Panc1 (cell line): ENCODE measurements around the gene OR2V2. TPM values are rescaled to one million over a fixed set of nuclear protein-coding genes. Genes with fewer than 3 reads are reported as not detected.

Experiments used
- ATAC-seq: fragments of 200-7000 bp; cut with Tn5 transposase; 2 replicates; pipeline ENCODE4 v1.9.1; 2020; ENCODE audit warnings: mild to moderate bottlenecking, moderate library complexity
- BruUV-seq: library from RNA; stranded (reverse); fragments of 400-500 nt; replicated peaks from 2 replicates; lab custom pipeline; 2021; lab: Mats Ljungman, UMichigan
- CTCF ChIA-PET: fragments of 300-600 bp; sonication (Branson Sonifier 250); formaldehyde crosslinking; loops from one replicate; lab custom pipeline; 2022; ENCODE audit warnings: antibody characterized with exemption; lab: Charles Lee
- POLR2A ChIA-PET: fragments of 300-600 bp; sonication (Branson Sonifier 250); formaldehyde crosslinking; loops from one replicate; lab custom pipeline; 2022; ENCODE audit warnings: antibody characterized with exemption; lab: Charles Lee
- DNase-seq: peaks from one replicate; pipeline ENCODE4 v3.0.0-alpha.2; 2010; ENCODE audit warnings: low read depth, low spot score
- H3K27ac ChIP-seq: 2 replicates; pipeline ENCODE4 v1.5.1; 2011; ENCODE audit warnings: mild to moderate bottlenecking, low read length, inconsistent platforms
- H3K27me3 ChIP-seq: fragments of 200-500 bp; sonication (Bioruptor generic); 2 replicates; pipeline ENCODE4 v1.6.0; 2014; ENCODE audit warnings: low read length, inconsistent platforms; ENCODE audit not compliant: control insufficient read depth, insufficient read depth
- H3K36me3 ChIP-seq: fragments of 200-500 bp; sonication (Bioruptor generic); 2 replicates; pipeline ENCODE4 v1.5.1; 2014; ENCODE audit warnings: inconsistent platforms, mild to moderate bottlenecking, low read length, moderate library complexity; ENCODE audit not compliant: control insufficient read depth, insufficient read depth
- H3K4me1 ChIP-seq: 2 replicates; pipeline ENCODE4 v1.5.1; 2011; ENCODE audit warnings: inconsistent platforms, mild to moderate bottlenecking, low read length, moderate library complexity; ENCODE audit not compliant: control insufficient read depth, insufficient read depth
- H3K4me3 ChIP-seq, 2 experiments: 2 replicates each; pipeline ENCODE4 v1.5.1; 2011 to 2012; ENCODE audit warnings: low read depth in 2 of 2, low read length in 2 of 2, mild to moderate bottlenecking in 2 of 2, inconsistent platforms in 1 of 2, moderate library complexity in 1 of 2
- H3K9me3 ChIP-seq: fragments of 200-500 bp; sonication (Bioruptor generic); 2 replicates; pipeline ENCODE4 v1.5.1; 2014; ENCODE audit warnings: low read depth, mild to moderate bottlenecking, inconsistent platforms, low read length, moderate library complexity; ENCODE audit not compliant: control insufficient read depth, insufficient read depth
- CTCF ChIP-seq: fragments of 450-650 bp; IDR thresholded peaks from 2 replicates; pipeline ENCODE4 v1.5.1; 2017; ENCODE audit warnings: mild to moderate bottlenecking
- POLR2AphosphoS5 ChIP-seq: IDR thresholded peaks from 2 replicates; pipeline ENCODE4 v1.6.1; 2012; ENCODE audit warnings: mild to moderate bottlenecking, low read depth, low read length, moderate library complexity
- SIN3A ChIP-seq: IDR thresholded peaks from 2 replicates; pipeline ENCODE4 v1.6.1; 2012; ENCODE audit warnings: low read depth, mild to moderate bottlenecking, low read length, moderate library complexity, borderline replicate concordance; ENCODE audit not compliant: insufficient read depth
- TCF7L2 ChIP-seq: IDR thresholded peaks from 2 replicates; pipeline ENCODE4 v1.6.1; 2011; ENCODE audit warnings: mild to moderate bottlenecking, low read depth, low read length, inconsistent platforms
- in situ Hi-C: cut with HindIII; loops from 2 replicates; pipeline ENCODE4 v1.10.0; 2016; ENCODE audit warnings: low sequenced_read_pairs, low pct_unique_long_range_greater_than_20kb
- intact Hi-C: fragments of 100-400 bp; cut with micrococcal nuclease; formaldehyde crosslinking; loops from one replicate; pipeline ENCODE4 v1.10.0; 2022; ENCODE audit not compliant: unreplicated experiment
- total RNA-seq: library from RNA; stranded (reverse); gene quantifications from one replicate; pipeline ENCODE4 v1.2.1, GENCODE V29; 2021; ENCODE audit not compliant: unreplicated experiment
- TF ChIP-seq, protein P1 (sequence below), 2 experiments: IDR thresholded peaks; 2 replicates each; pipeline ENCODE4 v1.6.1; 2011 to 2012; ENCODE audit warnings: low read depth in 2 of 2, control low read depth in 1 of 2, low read length in 1 of 2, mild to moderate bottlenecking in 1 of 2, moderate library complexity in 1 of 2; ENCODE audit not compliant: insufficient read depth in 1 of 2

The OR2V2 gene
- total RNA-seq, 1 experiment from 2014 or later = not detected

DNA sequence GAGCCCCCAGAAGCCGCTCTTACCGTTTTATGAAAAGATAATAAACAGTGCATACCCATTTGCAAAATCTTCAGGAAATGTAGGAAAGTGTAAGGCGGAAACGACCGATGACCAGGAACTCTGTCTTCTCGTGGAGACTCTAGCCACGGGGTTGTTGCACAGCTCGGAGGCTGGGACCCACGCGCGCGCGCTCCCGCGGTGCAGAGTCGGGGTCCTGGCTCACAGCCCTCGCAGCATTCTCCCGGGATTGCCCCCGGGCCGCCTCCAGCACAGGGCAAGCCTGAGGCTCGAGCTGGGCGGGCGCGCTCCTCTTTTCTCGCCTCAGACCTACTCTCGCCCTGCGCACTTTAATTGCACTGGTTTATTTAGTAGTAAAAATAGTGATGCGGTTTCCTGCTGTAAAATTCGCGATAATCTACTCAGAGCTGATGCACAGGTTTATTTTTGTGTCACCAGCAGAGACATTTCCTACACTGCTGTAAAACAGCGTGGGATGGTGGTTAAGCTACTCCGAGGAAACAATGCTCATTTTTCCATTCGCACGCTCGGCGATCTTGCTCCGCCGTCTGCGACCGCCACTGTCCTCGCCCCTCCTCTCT, 42.1 kb downstream of the OR2V2 start:
- BruUV-seq = no TSS peak
- ATAC-seq (no peak), DNase-seq (no peak)
- no peaks in the 10 kb centered on the region for H3K36me3 ChIP-seq
- ChIA-PET POLR2A (no interaction called here), CTCF (no interaction called here)
- H3K27me3 ChIP-seq = no peaks in the 10 kb centered on the region
- intact Hi-C loops = loop anchor here (10.0 kb wide), 1 partner anchor 385 kb away; the partner anchor contains the start of gene MGAT1
- peaks cover 21% of the 10 kb centered on the region for H3K4me1 ChIP-seq
- no peaks in the 10 kb centered on the region for H3K9me3 ChIP-seq
- in situ Hi-C loops = no loop called here
- H3K27ac ChIP-seq = peak overlapping the region; percentile 64
- H3K4me3 ChIP-seq = peak overlapping the region; percentile 85 to 98
- TF ChIP-seq TCF7L2 (no peak), CTCF (no peak), POLR2AphosphoS5 (no peak), SIN3A (no peak)
- TF ChIP-seq, protein P1, sequence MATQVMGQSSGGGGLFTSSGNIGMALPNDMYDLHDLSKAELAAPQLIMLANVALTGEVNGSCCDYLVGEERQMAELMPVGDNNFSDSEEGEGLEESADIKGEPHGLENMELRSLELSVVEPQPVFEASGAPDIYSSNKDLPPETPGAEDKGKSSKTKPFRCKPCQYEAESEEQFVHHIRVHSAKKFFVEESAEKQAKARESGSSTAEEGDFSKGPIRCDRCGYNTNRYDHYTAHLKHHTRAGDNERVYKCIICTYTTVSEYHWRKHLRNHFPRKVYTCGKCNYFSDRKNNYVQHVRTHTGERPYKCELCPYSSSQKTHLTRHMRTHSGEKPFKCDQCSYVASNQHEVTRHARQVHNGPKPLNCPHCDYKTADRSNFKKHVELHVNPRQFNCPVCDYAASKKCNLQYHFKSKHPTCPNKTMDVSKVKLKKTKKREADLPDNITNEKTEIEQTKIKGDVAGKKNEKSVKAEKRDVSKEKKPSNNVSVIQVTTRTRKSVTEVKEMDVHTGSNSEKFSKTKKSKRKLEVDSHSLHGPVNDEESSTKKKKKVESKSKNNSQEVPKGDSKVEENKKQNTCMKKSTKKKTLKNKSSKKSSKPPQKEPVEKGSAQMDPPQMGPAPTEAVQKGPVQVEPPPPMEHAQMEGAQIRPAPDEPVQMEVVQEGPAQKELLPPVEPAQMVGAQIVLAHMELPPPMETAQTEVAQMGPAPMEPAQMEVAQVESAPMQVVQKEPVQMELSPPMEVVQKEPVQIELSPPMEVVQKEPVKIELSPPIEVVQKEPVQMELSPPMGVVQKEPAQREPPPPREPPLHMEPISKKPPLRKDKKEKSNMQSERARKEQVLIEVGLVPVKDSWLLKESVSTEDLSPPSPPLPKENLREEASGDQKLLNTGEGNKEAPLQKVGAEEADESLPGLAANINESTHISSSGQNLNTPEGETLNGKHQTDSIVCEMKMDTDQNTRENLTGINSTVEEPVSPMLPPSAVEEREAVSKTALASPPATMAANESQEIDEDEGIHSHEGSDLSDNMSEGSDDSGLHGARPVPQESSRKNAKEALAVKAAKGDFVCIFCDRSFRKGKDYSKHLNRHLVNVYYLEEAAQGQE (IDR thresholded peaks at IDR 0.05; ENCODE audit: insufficient read depth in 1 of 2, low read depth in 2 of 2, low read length in 1 of 2) = no peak

GRCh38 chr5:181189962-181190710, 42.8 kb downstream of the OR2V2 start:
- no peak for TF ChIP-seq CTCF
- TF ChIP-seq SIN3A = peak; percentile 61; the same call in 1 of the 2 replicates
- no peak for TF ChIP-seq TCF7L2
- H3K36me3 ChIP-seq = no peaks in the 10 kb centered on the region
- BruUV-seq = no TSS peak
- DNase-seq (no peak), ATAC-seq (no peak)
- ChIA-PET POLR2A (no interaction called here), CTCF (no interaction called here)
- peak overlapping the region; percentile 85 to 98 for H3K4me3 ChIP-seq
- no peaks in the 10 kb centered on the region for H3K27me3 ChIP-seq
- in situ Hi-C loops (no loop called here), intact Hi-C loops (loop anchor here (2.0 to 10.0 kb wide), 2 partner anchors 31 to 385 kb away; partner anchors contain the start of gene MGAT1)
- H3K9me3 ChIP-seq = no peaks in the 10 kb centered on the region
- H3K27ac ChIP-seq = peak overlapping the region; percentile 82
- H3K4me1 ChIP-seq = peaks cover 21% of the 10 kb centered on the region
